ENCODE results near the gene MAT1A. TPM values are rescaled to one million over a fixed set of nuclear protein-coding genes. Genes with fewer than 3 reads are reported as not detected.

The MAT1A gene
- total RNA-seq, 1 experiment from 2014 or later = 2.1 TPM

DNA sequence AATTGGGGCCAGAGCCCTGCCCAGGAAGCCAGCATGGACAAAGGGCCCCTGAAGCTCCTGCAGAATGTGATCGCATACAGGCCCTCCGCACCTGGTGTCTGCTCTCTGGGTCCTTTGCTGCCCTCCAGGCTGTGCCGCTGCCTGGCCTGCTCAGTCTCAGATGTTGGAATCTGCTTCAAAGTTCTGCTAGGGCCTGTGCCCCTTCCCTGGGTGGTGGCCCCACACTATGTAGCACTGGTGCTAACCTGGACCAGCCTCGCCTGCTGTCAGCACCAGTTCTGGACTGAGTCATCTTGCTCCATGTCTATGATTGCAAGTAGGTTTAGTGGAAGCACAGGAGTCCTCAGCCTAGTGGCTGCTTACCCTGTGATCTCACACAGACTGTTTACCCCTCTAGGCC is 6.3 kb downstream of the MAT1A start:
- Histone ChIP-seq H3K9me3 (ENCODE audit: control insufficient read depth, low read depth, low read length) (no peaks in the 10 kb centered on the region), H3K27ac (ENCODE audit: insufficient read length, low read depth, low read length) (no peak overlapping the region), H3K27me3 (ENCODE audit: insufficient read depth, low read length) (no peaks in the 10 kb centered on the region), H2AK5ac (ENCODE audit: insufficient read length, low read length) (no peak overlapping the region), H3K79me1 (ENCODE audit: insufficient read depth, low read depth, low read length, poor library complexity, severe bottlenecking) (no peaks in the 10 kb centered on the region), H2AFZ (ENCODE audit: low read length) (no peak overlapping the region), H4K20me1 (ENCODE audit: control insufficient read depth, insufficient read depth, insufficient read length) (no peaks in the 10 kb centered on the region), H2BK15ac (ENCODE audit: low read depth, low read length) (no peak overlapping the region), H3K4me1 (ENCODE audit: insufficient read depth, low read length) (no peaks in the 10 kb centered on the region), H2BK120ac (ENCODE audit: low read depth, low read length, poor library complexity, severe bottlenecking) (no peak overlapping the region), H4K8ac (replicated peaks; ENCODE audit: insufficient read length, low read depth, low read length) (no peak overlapping the region), H3K4ac (ENCODE audit: low read depth, low read length) (no peak overlapping the region), H2BK5ac (ENCODE audit: insufficient read length, low read length) (no peak overlapping the region), H3K79me2 (ENCODE audit: insufficient read depth, low read length) (no peaks in the 10 kb centered on the region), H3K18ac (ENCODE audit: insufficient read length, low read depth, low read length) (no peak overlapping the region), H3K23ac (ENCODE audit: insufficient read length, low read depth, low read length) (no peak overlapping the region), H3K56ac (ENCODE audit: insufficient read length, low read depth, low read length) (no peak overlapping the region), H3T11ph (ENCODE audit: low read length) (no peak overlapping the region), H3K4me2 (ENCODE audit: insufficient read depth, insufficient read length, low read length) (no peak overlapping the region), H3K23me2 (ENCODE audit: insufficient read length, low read depth, low read length, poor library complexity, severe bottlenecking) (no peaks in the 10 kb centered on the region), H2BK12ac (ENCODE audit: insufficient read length, low read depth, low read length) (no peak overlapping the region), H2BK20ac (ENCODE audit: low read depth, low read length, poor library complexity, severe bottlenecking) (no peak overlapping the region), H3K9ac (ENCODE audit: extremely low read depth, insufficient read length, low read length) (no peak overlapping the region), H4K5ac (ENCODE audit: insufficient read length, low read depth, low read length) (no peak overlapping the region), H3K14ac (ENCODE audit: insufficient read depth, low read length) (no peak overlapping the region), H4K91ac (ENCODE audit: insufficient read length, low read depth, low read length) (no peak overlapping the region)
- Mint-ChIP-seq H3K4me3 (no peak overlapping the region), H3K27ac (no peak overlapping the region), H3K4me1 (peaks cover 0 to 9% of the 10 kb centered on the region in 2 experiments; a peak in 3 of 4 replicates), H3K27me3 (ENCODE audit: low read depth) (peaks cover 2% of the 10 kb centered on the region; the same call in 1 of the 2 replicates), H3K9me3 (no peaks in the 10 kb centered on the region), H3K36me3 (ENCODE audit: insufficient read depth in 1 of 3, low read depth in 3 of 3) (no peaks in the 10 kb centered on the region)
- WGBS (ENCODE audit: extremely low coverage, insufficient read length, low lambda C conversion rate) = no CpG with 5 or more reads among the region's 4 CpGs
- TF ChIP-seq CTCF (conservative IDR thresholded peaks at IDR 0.05) = no peak
- no peak for DNase-seq

Data from H9 (cell line).